ENCODE results near the gene ARAF. TPM values are rescaled to one million over a fixed set of nuclear protein-coding genes. Genes with fewer than 3 reads are reported as not detected.

ARAF gene
- total RNA-seq, 2 experiments from 2014 or later = 76.9 to 82.0 TPM

DNA sequence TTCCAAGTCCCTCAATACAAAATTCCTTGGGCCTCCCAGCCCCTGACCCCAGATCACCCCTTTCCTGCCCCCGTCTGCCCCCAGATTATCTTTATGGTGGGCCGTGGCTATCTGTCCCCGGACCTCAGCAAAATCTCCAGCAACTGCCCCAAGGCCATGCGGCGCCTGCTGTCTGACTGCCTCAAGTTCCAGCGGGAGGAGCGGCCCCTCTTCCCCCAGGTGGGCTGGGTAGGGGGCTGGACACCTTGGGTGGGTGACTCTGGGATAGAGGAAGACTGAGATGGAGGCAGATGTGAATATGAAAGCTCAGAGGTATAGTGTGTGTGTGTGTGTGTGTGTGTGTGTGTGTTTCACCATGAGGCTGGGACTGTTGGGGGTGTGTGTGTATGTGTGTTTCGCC, 9.8 kb downstream of the ARAF start:
- ChIA-PET CTCF (interaction anchor here (1.1 kb wide), 1 partner anchor 21 kb away, joined by 3 read pairs; no protein-coding TSS in a partner anchor), POLR2A (no interaction called here)
- H3K4me1 Mint-ChIP-seq = peaks cover 15% of the 10 kb centered on the region
- DNase-seq = no peak
- no peak overlapping the region for H3K4me3 Mint-ChIP-seq
- H3K9me3 Mint-ChIP-seq = no peaks in the 10 kb centered on the region
- no peaks in the 10 kb centered on the region for H3K27me3 Mint-ChIP-seq
- no peak overlapping the region for H3K27ac Mint-ChIP-seq
- H3K36me3 Mint-ChIP-seq (ENCODE audit: low read depth) = peaks cover 41% of the 10 kb centered on the region

DNA sequence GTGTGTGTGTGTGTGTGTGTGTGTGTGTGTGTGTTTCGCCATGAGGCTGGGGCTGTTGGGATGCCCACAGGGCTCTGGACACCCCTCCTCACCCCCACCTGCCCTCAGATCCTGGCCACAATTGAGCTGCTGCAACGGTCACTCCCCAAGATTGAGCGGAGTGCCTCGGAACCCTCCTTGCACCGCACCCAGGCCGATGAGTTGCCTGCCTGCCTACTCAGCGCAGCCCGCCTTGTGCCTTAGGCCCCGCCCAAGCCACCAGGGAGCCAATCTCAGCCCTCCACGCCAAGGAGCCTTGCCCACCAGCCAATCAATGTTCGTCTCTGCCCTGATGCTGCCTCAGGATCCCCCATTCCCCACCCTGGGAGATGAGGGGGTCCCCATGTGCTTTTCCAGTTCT, 10.2 kb downstream of the ARAF start:
- no peaks in the 10 kb centered on the region for H3K27me3 Mint-ChIP-seq
- peaks cover 40% of the 10 kb centered on the region for H3K36me3 Mint-ChIP-seq (ENCODE audit: low read depth)
- no peak for DNase-seq
- H3K4me1 Mint-ChIP-seq = peaks cover 15% of the 10 kb centered on the region
- no peak overlapping the region for H3K4me3 Mint-ChIP-seq
- CTCF ChIA-PET = no interaction called here
- no peaks in the 10 kb centered on the region for H3K9me3 Mint-ChIP-seq
- POLR2A ChIA-PET = no interaction called here
- H3K27ac Mint-ChIP-seq = no peak overlapping the region

DNA sequence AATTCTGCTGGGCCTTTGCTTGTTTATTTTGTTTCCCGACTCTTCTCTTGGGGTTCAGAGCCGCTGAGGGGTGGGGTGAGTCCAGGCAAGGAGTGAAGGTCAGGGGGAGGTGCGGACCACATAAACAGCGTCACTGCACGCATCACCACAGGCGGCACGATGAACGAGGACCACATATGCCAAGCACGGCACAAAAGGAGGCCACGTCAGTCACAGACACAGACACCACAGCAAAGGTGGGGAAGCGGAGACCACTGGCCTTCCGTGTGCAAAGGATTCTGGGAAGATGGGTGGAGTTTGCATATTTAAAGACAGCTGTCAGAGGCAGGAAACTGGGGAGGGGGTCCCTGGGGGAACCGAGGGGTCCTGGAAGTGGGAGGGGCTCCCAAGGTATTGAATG, 10.9 kb downstream of the ARAF start:
- H3K9me3 Mint-ChIP-seq = no peaks in the 10 kb centered on the region
- peaks cover 40% of the 10 kb centered on the region for H3K36me3 Mint-ChIP-seq (ENCODE audit: low read depth)
- H3K4me3 Mint-ChIP-seq = no peak overlapping the region
- no peaks in the 10 kb centered on the region for H3K27me3 Mint-ChIP-seq
- no peak for DNase-seq
- CTCF ChIA-PET = no interaction called here
- peaks cover 16% of the 10 kb centered on the region for H3K4me1 Mint-ChIP-seq
- POLR2A ChIA-PET = no interaction called here
- H3K27ac Mint-ChIP-seq = peak overlapping the region; percentile 46

DNA sequence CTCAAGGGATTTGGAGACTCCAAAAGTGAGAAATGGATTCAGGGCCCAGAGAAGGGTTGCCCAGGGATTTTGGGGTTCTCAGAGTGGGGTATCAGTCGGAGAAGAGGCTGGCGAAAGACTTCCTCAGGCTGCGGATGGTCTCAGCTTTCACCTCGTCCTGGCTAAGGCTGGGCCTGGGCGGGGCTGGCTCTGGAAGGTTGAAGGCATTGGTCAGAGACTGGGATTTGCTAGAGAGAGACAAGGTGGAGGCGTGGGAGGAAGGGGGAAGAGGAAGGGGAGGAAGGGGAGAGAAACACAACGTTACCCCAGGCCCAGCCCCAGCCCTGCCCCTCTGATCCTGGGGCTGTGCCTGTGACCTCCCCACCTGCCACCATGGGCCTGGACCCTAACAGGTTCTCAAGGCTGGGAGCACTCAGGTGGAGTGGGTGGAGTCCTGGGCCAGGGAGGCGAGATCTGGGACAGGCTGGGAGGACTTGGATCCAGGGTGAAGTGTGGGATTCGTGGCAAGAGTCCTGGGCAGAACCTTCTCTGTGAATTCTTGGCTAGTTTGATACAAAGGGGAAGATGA, 11.9 kb downstream of the ARAF start:
- Mint-ChIP-seq H3K4me3 (no peak overlapping the region), H3K27me3 (no peaks in the 10 kb centered on the region), H3K9me3 (no peaks in the 10 kb centered on the region), H3K4me1 (peaks cover 17% of the 10 kb centered on the region), H3K27ac (no peak overlapping the region), H3K36me3 (ENCODE audit: low read depth) (peaks cover 38% of the 10 kb centered on the region)
- CTCF ChIA-PET = no interaction called here
- POLR2A ChIA-PET = no interaction called here
- DNase-seq = no peak

DNA sequence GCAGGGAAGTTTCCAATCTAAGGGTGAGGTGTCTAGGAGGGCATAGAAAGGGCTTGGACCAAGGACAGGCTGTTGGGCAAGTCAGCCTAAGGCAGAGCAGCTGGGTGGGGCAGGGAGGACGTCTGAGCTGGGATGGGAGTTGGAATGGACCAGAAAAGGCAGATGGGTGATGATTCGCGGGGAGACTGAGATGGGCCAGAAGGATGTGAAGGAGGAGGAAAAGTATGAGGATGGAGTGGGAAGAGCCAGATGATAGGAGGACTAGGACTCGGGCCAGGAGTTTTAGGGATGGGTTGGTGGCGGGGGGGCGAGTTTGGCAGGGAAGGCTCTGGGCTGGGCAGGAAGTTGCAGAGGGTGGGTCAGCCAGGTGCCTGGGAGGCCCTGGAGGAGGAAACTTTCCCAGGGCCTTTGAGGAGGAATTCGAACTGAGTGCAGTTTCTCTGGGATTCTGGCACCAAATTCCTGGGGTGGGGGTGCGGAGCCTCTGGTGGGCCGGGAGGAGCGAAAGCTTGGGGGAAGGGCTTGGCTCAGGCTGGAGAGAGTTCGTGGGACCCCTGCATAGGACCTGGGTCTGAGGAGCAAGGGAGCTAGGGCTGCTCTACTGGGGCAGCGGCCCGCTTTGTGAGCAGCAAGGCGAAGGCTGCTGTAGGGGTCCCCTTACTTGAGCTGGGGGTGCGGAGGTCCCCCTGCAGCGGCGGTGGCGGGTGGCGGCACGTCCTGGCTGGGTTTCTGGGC, 12.5 kb downstream of the ARAF start:
- peaks cover 23% of the 10 kb centered on the region for H3K4me1 Mint-ChIP-seq
- H3K27me3 Mint-ChIP-seq = no peaks in the 10 kb centered on the region

DNA sequence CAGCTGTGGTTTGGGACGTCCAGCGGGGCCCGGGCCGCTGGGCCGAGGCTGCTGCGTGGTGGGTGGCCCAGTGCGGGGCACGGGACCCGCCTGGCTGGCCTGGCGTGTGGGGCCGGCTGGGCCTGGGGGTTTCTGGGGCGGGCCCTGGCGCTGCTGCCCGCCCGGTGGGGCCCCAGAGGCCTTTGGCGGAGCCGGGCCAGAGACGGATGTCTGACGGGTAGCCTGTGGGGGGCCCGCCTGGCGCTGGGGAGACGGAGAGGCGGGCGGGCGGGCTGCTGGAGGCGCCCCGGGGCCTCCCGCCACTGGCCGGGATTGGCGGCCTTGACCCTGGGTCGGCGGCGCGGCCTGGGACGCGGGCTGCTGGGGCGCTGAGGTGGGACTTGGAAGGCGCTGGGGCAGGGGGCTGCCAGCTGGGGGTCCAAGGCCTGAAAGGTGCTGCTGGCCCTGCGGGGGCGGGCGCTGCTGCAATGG, 13.1 kb downstream of the ARAF start:
- Mint-ChIP-seq H3K9me3 (no peaks in the 10 kb centered on the region), H3K4me3 (no peak overlapping the region), H3K27ac (no peak overlapping the region), H3K4me1 (peaks cover 24% of the 10 kb centered on the region), H3K27me3 (no peaks in the 10 kb centered on the region), H3K36me3 (ENCODE audit: low read depth) (peaks cover 30% of the 10 kb centered on the region)
- DNase-seq = no peak
- POLR2A ChIA-PET = no interaction called here
- CTCF ChIA-PET = no interaction called here

More for the DNA sequence above, 12.5 kb downstream of the ARAF start:
- POLR2A ChIA-PET = no interaction called here
- no peak for DNase-seq
- CTCF ChIA-PET = no interaction called here
- Mint-ChIP-seq H3K36me3 (ENCODE audit: low read depth) (peaks cover 34% of the 10 kb centered on the region), H3K27ac (no peak overlapping the region), H3K4me3 (peak overlapping the region; percentile 22), H3K9me3 (no peaks in the 10 kb centered on the region)

DNA sequence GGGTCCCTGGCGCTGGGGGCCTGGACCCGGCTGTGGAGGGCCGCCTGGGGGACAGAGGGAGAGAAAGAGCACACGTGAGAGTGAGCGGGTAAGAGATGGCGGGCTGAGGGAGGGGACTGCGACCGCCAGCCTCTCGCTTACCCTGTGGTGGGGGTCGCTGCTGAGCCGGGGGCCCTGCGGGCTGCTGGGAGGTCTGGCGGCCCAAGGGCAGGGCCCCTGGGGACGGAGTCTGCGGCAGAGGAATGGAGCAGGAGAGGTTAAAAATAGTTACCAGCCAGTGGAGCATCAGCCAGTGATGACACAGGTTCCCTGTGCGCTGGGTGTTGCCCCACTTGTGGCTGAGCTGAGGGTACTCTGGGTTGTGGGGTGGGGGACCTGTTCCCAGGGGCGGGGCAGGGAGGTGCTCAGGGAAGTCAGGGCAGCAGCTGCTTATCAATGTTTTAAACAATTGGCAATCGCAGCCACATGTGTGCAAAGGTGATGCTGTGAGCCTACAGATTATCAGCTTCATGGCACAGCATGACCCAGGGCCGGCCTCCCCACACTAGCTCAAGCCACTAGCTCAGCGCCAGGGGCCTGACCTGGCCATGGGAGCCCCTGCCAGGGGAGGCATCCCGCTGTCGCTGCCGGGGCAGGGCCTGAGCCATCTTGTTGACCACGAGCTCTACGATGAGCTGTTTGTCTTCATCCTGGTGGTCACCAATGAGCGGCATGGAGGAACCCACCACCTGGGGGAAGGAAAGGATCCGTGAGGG, 13.7 kb downstream of the ARAF start:
- H3K27ac Mint-ChIP-seq = peak overlapping the region; percentile 31
- H3K27me3 Mint-ChIP-seq = no peaks in the 10 kb centered on the region
- H3K4me3 Mint-ChIP-seq = no peak overlapping the region
- H3K36me3 Mint-ChIP-seq (ENCODE audit: low read depth) = peaks cover 24% of the 10 kb centered on the region
- CTCF ChIA-PET = no interaction called here
- H3K9me3 Mint-ChIP-seq = no peaks in the 10 kb centered on the region
- no peak for DNase-seq
- H3K4me1 Mint-ChIP-seq = peaks cover 29% of the 10 kb centered on the region
- POLR2A ChIA-PET = no interaction called here

DNA sequence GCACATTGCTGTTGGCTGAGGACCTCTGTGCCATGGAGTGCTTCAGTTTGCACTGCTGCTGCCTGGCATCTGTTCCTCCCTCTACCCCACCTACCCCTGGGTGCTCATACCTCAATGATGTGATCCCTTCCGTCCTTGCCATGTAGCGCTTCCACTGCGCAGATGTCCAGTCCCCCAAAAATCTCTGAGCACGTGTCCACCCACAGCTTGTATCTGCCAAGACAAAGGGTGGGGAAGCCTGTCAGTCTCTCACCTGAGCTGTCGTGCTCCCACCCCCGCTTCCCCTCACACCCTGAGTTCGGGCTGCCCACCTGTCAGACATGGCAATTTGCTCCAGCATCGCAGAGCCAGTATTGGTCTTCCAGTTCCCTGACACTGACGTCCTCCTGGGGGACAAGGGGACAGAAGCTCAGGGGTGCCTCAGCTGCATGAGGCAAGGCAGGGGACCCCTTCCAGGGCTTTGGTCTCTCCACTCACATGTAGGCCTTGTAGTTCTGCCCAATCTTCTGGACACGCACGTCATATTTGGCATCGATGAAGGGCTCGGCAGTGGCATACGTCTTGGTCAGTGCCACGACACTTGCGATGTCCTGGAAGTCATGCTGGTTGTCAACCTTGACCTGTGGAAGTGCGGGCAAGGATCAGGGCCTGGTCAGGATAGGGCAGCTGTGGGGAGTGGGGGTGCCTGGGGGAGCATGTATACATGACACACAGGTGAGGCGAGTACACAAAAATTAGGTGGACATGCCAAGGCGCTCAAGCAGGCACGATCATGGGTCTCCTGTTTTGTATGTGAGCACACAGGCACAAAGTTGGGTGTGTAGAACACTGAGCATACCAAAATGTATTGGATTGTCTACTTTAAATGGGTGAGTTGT, 15.3 kb downstream of the ARAF start:
- H3K27ac Mint-ChIP-seq = no peak overlapping the region
- no peaks in the 10 kb centered on the region for H3K9me3 Mint-ChIP-seq
- peaks cover 12% of the 10 kb centered on the region for H3K36me3 Mint-ChIP-seq (ENCODE audit: low read depth)
- H3K27me3 Mint-ChIP-seq = no peaks in the 10 kb centered on the region
- CTCF ChIA-PET = interaction anchor here (0.6 kb wide), 1 partner anchor 718 kb away, joined by 3 read pairs; no protein-coding TSS in a partner anchor
- H3K4me1 Mint-ChIP-seq = peaks cover 30% of the 10 kb centered on the region
- no peak for DNase-seq
- H3K4me3 Mint-ChIP-seq = no peak overlapping the region
- POLR2A ChIA-PET = no interaction called here

DNA sequence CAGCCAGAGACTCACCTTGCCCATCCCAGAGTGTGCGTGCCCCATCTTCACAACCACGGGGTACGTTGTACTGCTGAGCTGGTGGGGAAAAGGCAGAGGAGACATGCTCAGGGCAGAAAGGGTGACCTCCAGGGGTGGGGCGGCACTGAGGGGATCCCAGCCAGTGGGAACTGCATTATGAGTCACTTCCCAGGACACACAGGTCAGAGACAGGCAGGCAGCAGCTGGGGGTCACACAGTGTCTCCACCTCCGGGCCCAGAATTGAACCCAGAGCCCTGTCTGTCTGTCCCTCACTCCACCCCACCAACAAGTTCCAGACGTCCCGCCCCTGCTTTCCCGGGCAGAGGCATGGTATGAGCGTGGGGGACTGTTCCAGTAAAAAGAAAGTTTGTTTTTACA, 16.4 kb downstream of the ARAF start:
- Mint-ChIP-seq H3K4me1 (peaks cover 34% of the 10 kb centered on the region), H3K27ac (peak overlapping the region; percentile 13), H3K36me3 (ENCODE audit: low read depth) (peaks cover 2% of the 10 kb centered on the region), H3K4me3 (no peak overlapping the region), H3K9me3 (no peaks in the 10 kb centered on the region), H3K27me3 (no peaks in the 10 kb centered on the region)
- DNase-seq = no peak
- ChIA-PET POLR2A (no interaction called here), CTCF (no interaction called here)

DNA sequence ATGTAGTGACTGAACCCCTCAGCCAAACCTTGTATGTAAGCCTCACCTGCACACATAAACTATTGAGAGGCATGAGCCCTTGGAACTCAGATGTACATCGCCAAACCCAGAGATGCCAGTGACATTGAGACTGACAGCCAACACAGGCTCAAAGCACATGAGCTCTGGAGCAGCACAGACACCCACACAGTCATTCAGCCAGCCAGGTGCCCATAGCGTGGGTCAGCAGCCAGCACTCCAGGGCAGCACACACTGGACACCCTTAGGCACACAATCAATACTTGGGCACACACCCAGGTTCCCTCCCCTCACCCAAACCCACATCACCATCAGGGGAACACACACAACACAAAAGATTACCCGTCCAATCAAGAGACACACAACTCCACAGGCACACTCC, 16.9 kb downstream of the ARAF start:
- no peak overlapping the region for H3K4me3 Mint-ChIP-seq
- H3K4me1 Mint-ChIP-seq = peaks cover 34% of the 10 kb centered on the region
- no peaks in the 10 kb centered on the region for H3K36me3 Mint-ChIP-seq (ENCODE audit: low read depth)
- H3K27ac Mint-ChIP-seq = peak overlapping the region; percentile 38
- ChIA-PET CTCF (no interaction called here), POLR2A (no interaction called here)
- H3K9me3 Mint-ChIP-seq = no peaks in the 10 kb centered on the region
- H3K27me3 Mint-ChIP-seq = no peaks in the 10 kb centered on the region
- no peak for DNase-seq

DNA sequence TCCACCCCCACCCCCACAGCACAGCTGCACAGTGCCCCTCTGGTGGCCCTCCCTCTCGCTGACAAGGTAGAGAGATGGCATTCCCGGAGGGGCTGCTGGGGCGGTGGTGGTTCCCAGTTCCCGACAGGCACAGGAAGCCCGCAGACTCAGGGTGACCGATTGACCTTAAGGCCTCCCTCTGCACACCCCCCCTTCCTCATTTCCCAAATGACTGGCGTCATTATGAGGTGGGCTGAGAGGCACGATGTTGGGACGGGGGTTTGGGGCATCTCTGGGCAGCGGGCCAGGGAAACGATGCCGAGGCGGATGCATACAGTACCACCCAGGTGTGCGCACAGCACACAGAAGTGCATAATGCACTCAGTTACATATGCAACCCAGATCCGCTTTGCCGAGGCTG, 17.7 kb downstream of the ARAF start:
- no peak for DNase-seq
- H3K4me1 Mint-ChIP-seq = peaks cover 36% of the 10 kb centered on the region
- H3K4me3 Mint-ChIP-seq = no peak overlapping the region
- H3K9me3 Mint-ChIP-seq = no peaks in the 10 kb centered on the region
- ChIA-PET CTCF (no interaction called here), POLR2A (no interaction called here)
- H3K27ac Mint-ChIP-seq = no peak overlapping the region
- no peaks in the 10 kb centered on the region for H3K27me3 Mint-ChIP-seq
- peaks cover 4% of the 10 kb centered on the region for H3K36me3 Mint-ChIP-seq (ENCODE audit: low read depth)

DNA sequence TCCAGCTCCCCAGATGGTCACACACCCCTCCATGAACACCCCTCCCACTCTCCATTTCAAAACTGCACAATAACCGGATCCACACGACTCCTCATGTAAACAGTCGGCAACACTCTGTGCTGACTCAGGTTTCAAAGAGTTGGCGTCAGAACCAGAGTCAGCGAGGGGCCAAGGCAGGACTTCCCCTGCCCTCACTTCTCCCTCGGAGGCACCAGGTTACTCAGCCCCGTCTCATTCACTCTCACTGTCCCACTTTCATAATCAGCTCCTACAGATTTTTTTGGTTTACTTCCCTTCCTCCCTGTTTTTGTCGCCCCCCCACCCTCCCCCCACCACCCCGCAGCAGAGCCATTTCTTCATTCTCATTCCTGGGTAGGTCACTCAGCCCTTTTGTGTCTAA, 18.5 kb downstream of the ARAF start:
- H3K36me3 Mint-ChIP-seq (ENCODE audit: low read depth) = peaks cover 7% of the 10 kb centered on the region
- peaks cover 39% of the 10 kb centered on the region for H3K4me1 Mint-ChIP-seq
- H3K4me3 Mint-ChIP-seq = no peak overlapping the region
- no peaks in the 10 kb centered on the region for H3K9me3 Mint-ChIP-seq
- H3K27ac Mint-ChIP-seq = no peak overlapping the region
- no peaks in the 10 kb centered on the region for H3K27me3 Mint-ChIP-seq
- CTCF ChIA-PET = no interaction called here
- DNase-seq = no peak
- POLR2A ChIA-PET = no interaction called here

All from activated CD4-positive, alpha-beta T cell treated with anti-CD3 and anti-CD28 coated beads, Interleukin-2, amount 10 ng/mL, durations not matched to agents 7 days and 5 days (primary cell).